DOHH2 (cell line): ENCODE results near the gene TIGD1.
"Not testable (repeated sequence)": the region's sequence is repeated elsewhere in the genome, so short reads cannot be mapped to it uniquely, and the experiment has no call there.

ENCODE experiments used
- H3F3A ChIP-seq: fragments of 200-600 bp; sonication (generic), shearing (Covaris generic); 2 replicates; pipeline ENCODE4 v1.6.0; 2016; ENCODE audit warnings: antibody characterized with exemption, mild to moderate bottlenecking; ENCODE audit not compliant: control insufficient read depth, insufficient read depth
- H3K27ac ChIP-seq: fragments of 200-600 bp; sonication (generic); 2 replicates; pipeline ENCODE4 v1.5.1; 2014; ENCODE audit warnings: low read depth, mild to moderate bottlenecking, low read length, moderate library complexity
- H3K27me3 ChIP-seq: fragments of 200-600 bp; sonication (generic); 2 replicates; pipeline ENCODE4 v1.6.1; 2014; ENCODE audit warnings: mild to moderate bottlenecking, low read length, mixed read lengths; ENCODE audit not compliant: control insufficient read depth
- H3K36me3 ChIP-seq: fragments of 200-600 bp; sonication (generic); 2 replicates; pipeline ENCODE4 v1.6.1; 2014; ENCODE audit warnings: mild to moderate bottlenecking, low read length, moderate library complexity, mixed read lengths; ENCODE audit not compliant: control insufficient read depth
- H3K4me1 ChIP-seq: fragments of 200-600 bp; sonication (generic); 2 replicates; pipeline ENCODE4 v1.6.1; 2014; ENCODE audit warnings: mild to moderate bottlenecking, low read length, mixed read lengths; ENCODE audit not compliant: control insufficient read depth
- H3K4me2 ChIP-seq: fragments of 200-600 bp; sonication (generic); 2 replicates; pipeline ENCODE4 v1.6.0; 2014; ENCODE audit warnings: mild to moderate bottlenecking, low read length, moderate library complexity
- H3K4me3 ChIP-seq: fragments of 200-600 bp; sonication (generic); 2 replicates; pipeline ENCODE4 v1.5.1; 2014; ENCODE audit warnings: mild to moderate bottlenecking, low read length, mixed read lengths
- H3K79me2 ChIP-seq: fragments of 200-600 bp; sonication (generic); 2 replicates; pipeline ENCODE4 v1.6.1; 2014; ENCODE audit warnings: mild to moderate bottlenecking, low read length, mixed read lengths; ENCODE audit not compliant: control insufficient read depth
- H3K9me2 ChIP-seq: fragments of 200-600 bp; sonication (generic); replicated peaks from 2 replicates; pipeline ENCODE4 v1.6.1; 2014; ENCODE audit warnings: mild to moderate bottlenecking, low read length, mixed read lengths; ENCODE audit not compliant: control insufficient read depth
- H3K9me3 ChIP-seq: fragments of 200-600 bp; sonication (generic); 2 replicates; pipeline ENCODE4 v1.6.1; 2014; ENCODE audit warnings: antibody characterized with exemption, low read length, mixed read lengths; ENCODE audit not compliant: control insufficient read depth, insufficient read depth
- H4K20me1 ChIP-seq: fragments of 200-600 bp; sonication (generic); 2 replicates; pipeline ENCODE4 v1.6.0; 2014; ENCODE audit warnings: low read depth, mild to moderate bottlenecking, antibody characterized with exemption, low read length, moderate library complexity; ENCODE audit not compliant: control insufficient read depth, insufficient read depth
- EZH2phosphoT487 ChIP-seq: fragments of 200-600 bp; sonication (generic); IDR thresholded peaks from 2 replicates; pipeline ENCODE4 v1.6.1; 2017; ENCODE audit warnings: borderline replicate concordance, mild to moderate bottlenecking, antibody characterized with exemption, low read length, moderate library complexity, mixed read lengths
- TF ChIP-seq, protein P1 (sequence below): fragments of 200-600 bp; sonication (generic); IDR thresholded peaks from one replicate; pipeline ENCODE4 v1.5.1; 2014; ENCODE audit warnings: antibody characterized with exemption, mild to moderate bottlenecking, low read depth, low read length; ENCODE audit not compliant: poor library complexity, severe bottlenecking

TIGD1 gene

DNA sequence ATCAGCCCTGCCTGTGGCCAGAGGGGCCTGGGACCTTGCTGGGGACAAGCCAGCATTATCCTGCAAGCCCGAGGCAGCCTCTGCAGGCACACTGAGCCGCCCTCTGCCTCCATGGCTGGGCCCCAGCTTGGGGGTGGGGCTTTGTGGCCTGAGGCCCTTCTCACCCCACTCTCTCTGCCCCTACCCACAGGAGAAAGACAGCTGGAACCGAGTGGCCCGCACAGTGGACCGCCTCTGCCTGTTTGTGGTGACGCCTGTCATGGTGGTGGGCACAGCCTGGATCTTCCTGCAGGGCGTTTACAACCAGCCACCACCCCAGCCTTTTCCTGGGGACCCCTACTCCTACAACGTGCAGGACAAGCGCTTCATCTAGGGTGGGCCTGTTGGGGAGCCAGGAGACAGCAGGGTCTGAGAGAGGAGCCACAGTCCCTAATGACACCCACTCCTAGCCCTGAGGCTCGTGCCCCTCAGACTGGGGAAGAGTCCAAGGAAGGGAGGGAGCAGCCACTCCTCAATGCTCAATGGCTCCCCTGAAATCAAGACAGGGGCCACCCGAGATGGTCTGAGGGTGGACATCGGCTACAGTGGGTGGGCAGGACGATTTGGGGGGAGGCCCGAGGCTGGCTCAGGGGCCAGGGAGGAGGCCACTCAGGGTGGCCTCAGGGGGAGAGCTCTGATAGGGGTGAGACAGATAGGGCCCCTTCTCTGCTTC is 15.3 kb downstream of the TIGD1 start:
- no peak overlapping the region for H3K4me2 ChIP-seq
- H3K27me3 ChIP-seq = no peaks in the 10 kb centered on the region
- H3K36me3 ChIP-seq = no peaks in the 10 kb centered on the region
- H4K20me1 ChIP-seq = no peaks in the 10 kb centered on the region
- no peak overlapping the region for H3K4me3 ChIP-seq
- H3K9me3 ChIP-seq = no peaks in the 10 kb centered on the region
- H3K79me2 ChIP-seq = no peaks in the 10 kb centered on the region
- H3K27ac ChIP-seq = no peak overlapping the region
- TF ChIP-seq, protein P1, sequence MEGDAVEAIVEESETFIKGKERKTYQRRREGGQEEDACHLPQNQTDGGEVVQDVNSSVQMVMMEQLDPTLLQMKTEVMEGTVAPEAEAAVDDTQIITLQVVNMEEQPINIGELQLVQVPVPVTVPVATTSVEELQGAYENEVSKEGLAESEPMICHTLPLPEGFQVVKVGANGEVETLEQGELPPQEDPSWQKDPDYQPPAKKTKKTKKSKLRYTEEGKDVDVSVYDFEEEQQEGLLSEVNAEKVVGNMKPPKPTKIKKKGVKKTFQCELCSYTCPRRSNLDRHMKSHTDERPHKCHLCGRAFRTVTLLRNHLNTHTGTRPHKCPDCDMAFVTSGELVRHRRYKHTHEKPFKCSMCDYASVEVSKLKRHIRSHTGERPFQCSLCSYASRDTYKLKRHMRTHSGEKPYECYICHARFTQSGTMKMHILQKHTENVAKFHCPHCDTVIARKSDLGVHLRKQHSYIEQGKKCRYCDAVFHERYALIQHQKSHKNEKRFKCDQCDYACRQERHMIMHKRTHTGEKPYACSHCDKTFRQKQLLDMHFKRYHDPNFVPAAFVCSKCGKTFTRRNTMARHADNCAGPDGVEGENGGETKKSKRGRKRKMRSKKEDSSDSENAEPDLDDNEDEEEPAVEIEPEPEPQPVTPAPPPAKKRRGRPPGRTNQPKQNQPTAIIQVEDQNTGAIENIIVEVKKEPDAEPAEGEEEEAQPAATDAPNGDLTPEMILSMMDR = no peak
- TF ChIP-seq EZH2phosphoT487 = no peak
- H3K9me2 ChIP-seq = no peaks in the 10 kb centered on the region
- peaks cover 63% of the 10 kb centered on the region for H3K4me1 ChIP-seq
- peaks cover 7% of the 10 kb centered on the region; the same call in 1 of the 2 replicates for H3F3A ChIP-seq

GRCh38 chr2:232533944-232534710 is 16.2 kb downstream of the TIGD1 start:
- no peak overlapping the region for H3K4me3 ChIP-seq
- H4K20me1 ChIP-seq = no peaks in the 10 kb centered on the region
- H3K79me2 ChIP-seq = no peaks in the 10 kb centered on the region
- TF ChIP-seq EZH2phosphoT487 = no peak
- TF ChIP-seq, protein P1 = no peak
- H3F3A ChIP-seq = peaks cover 9% of the 10 kb centered on the region; the same call in 1 of the 2 replicates
- H3K9me2 ChIP-seq = no peaks in the 10 kb centered on the region
- H3K27ac ChIP-seq = no peak overlapping the region
- H3K9me3 ChIP-seq = no peaks in the 10 kb centered on the region
- no peak overlapping the region for H3K4me2 ChIP-seq
- no peaks in the 10 kb centered on the region for H3K27me3 ChIP-seq
- H3K4me1 ChIP-seq = peaks cover 70% of the 10 kb centered on the region
- H3K36me3 ChIP-seq = no peaks in the 10 kb centered on the region

GRCh38 chr2:232532821-232533220 is 17.5 kb downstream of the TIGD1 start:
- Histone ChIP-seq H3K4me1 (peaks cover 71% of the 10 kb centered on the region), H3K4me2 (peak overlapping the region; percentile 39)

DNA sequence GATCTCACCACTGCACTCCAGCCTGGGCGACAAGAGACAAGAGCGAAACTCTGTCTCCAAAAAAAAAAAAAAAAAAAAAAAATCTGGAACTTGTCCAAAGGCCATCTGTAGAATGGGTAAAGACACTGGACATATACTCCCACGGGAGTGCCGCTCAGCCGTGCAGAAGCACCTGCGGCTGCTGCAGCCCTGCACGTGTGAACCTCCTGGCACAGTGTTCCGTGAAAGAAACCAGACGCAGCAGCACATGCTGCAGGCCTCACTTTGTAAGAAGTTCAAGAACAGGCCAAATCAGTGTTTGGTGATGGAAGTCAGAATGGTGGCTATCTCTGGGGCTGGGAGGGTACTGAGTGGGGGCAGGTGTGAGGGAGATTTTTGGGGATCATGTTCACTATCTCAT is 17.9 kb downstream of the TIGD1 start:
- Histone ChIP-seq H3K36me3 (no peaks in the 10 kb centered on the region), H3K79me2 (no peaks in the 10 kb centered on the region), H4K20me1 (no peaks in the 10 kb centered on the region), H3K9me3 (no peaks in the 10 kb centered on the region), H3K27ac (peak overlapping the region; percentile 37), H3F3A (peaks cover 9% of the 10 kb centered on the region; the same call in 1 of the 2 replicates), H3K4me3 (0 out of 2 replicates have a peak overlapping the region, but pooled peaks have one; percentile 3), H3K4me2 (peak overlapping the region; percentile 39), H3K27me3 (no peaks in the 10 kb centered on the region), H3K9me2 (no peaks in the 10 kb centered on the region), H3K4me1 (peaks cover 71% of the 10 kb centered on the region)
- no peak for TF ChIP-seq EZH2phosphoT487
- TF ChIP-seq, protein P1 = no peak

More at GRCh38 chr2:232532821-232533220, 17.5 kb downstream of the TIGD1 start:
- H3K36me3 ChIP-seq, H3K9me2 ChIP-seq, H4K20me1 ChIP-seq, H3K9me3 ChIP-seq, H3K79me2 ChIP-seq, H3F3A ChIP-seq, H3K27me3 ChIP-seq: not testable (repeated sequence)
- Histone ChIP-seq H3K4me3 (0 out of 2 replicates have a peak overlapping the region, but pooled peaks have one; percentile 3), H3K27ac (peak overlapping the region; percentile 37)
